Putamen (tissue), 1 donor: ENCODE measurements around the gene SPAG9.
"Not testable (repeated sequence)": the region's sequence is repeated elsewhere in the genome, so short reads cannot be mapped to it uniquely, and the experiment has no call there.

Experiments used
- DNase-seq: peaks from one replicate; pipeline ENCODE4 v3.0.0-alpha.2; 2016; ENCODE audit warnings: low spot score

SPAG9 gene

GRCh38 chr17:50953831-50954601 lies 166.7 kb downstream of the SPAG9 start:
- no peak for DNase-seq

DNA sequence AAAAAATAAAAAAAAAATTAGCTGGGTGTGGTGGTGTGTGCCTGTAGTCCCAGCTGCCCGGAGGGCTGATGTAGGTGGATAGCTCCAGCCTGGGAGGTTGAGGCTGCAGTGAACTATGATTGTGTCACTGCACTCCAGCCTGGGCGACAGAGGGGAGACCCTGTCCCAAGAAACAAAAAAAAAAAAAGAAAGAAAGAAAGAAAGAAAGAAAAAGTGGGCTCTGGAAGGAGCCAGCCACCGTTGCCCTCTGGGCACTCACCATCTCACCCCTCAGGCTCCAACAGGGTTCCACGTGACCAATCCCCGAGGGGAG lies 167.2 kb downstream of the SPAG9 start:
- DNase-seq: no peak

- no peak for DNase-seq
Observed at GRCh38 chr17:50952889-50953288, 167.8 kb downstream of the SPAG9 start.

GRCh38 chr17:50952013-50952412 lies 168.7 kb downstream of the SPAG9 start:
- no peak for DNase-seq

DNA sequence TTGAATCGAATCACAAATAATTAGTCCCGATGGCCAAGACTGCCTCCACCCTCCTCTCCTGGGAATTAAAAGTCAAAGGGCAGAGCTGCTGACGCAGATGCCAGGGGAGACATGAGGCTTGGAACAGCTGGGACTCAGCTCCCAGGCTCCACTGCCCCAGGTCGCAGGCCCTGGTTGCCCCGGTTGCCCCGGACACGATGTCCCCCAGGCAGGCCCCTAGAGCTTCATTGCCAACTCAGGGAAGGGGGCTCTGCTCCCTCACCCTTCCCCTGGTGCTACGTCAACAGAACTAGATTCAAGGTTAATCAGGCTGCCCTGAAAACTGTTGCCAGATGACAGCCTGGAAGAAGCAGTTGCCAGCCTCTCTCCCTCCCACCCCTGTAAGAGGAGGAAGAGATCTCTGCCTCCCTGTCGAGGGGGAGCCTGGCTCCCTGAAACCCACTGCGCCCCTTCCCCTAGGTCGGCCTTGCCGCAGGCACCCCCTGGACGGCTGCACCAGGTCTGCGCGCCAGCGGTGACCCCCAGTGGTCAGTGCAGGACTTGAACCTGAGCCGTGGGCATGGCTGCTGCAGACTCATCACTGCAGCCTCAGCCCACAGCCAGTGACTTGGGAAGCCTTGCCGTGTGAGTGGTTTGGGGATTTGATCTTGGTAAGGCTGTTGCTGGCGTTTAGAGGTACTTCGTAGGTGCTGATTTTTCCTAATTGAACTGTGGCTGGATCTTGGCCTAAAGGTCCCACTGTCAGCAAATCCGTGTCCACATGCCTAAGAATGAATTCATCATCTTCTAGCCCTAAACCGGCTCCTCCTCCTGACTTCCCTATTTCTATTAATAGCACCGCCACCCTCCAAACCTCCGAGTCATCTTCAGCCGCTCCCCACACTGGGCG lies 170.4 kb downstream of the SPAG9 start:
- DNase-seq: peak; percentile 79

- no peak for DNase-seq
Observed at GRCh38 chr17:50949128-50949988, 171.3 kb downstream of the SPAG9 start.

DNA sequence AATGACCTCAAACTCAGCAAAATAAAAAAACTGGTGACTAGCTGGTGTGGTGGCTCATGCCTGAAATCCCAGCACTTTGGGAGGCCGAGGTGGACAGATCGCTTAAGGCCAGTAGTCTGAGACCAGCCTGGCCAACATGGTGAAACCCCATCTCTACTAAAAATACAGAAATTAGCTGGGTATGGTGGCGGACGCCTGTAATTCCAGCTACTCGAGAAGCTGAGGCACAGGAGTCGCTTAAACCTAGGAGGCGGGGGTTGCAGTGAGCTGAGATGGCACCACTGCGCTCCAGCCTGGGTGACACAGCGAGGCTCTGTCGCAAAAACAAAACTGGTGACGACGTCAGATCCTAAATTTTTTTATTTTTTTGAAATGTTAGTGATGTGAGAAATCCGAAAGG lies 172.0 kb downstream of the SPAG9 start:
- no peak for DNase-seq

GRCh38 chr17:50947782-50948543 lies 172.7 kb downstream of the SPAG9 start:
- DNase-seq: no peak

- no peak for DNase-seq
Observed at GRCh38 chr17:50946891-50947781, 173.5 kb downstream of the SPAG9 start.

- DNase-seq: no peak
Observed at GRCh38 chr17:50946223-50946890, 174.3 kb downstream of the SPAG9 start.

GRCh38 chr17:50945779-50946222 lies 174.9 kb downstream of the SPAG9 start:
- no peak for DNase-seq

GRCh38 chr17:50944902-50945720 lies 175.6 kb downstream of the SPAG9 start:
- DNase-seq: no peak

DNA sequence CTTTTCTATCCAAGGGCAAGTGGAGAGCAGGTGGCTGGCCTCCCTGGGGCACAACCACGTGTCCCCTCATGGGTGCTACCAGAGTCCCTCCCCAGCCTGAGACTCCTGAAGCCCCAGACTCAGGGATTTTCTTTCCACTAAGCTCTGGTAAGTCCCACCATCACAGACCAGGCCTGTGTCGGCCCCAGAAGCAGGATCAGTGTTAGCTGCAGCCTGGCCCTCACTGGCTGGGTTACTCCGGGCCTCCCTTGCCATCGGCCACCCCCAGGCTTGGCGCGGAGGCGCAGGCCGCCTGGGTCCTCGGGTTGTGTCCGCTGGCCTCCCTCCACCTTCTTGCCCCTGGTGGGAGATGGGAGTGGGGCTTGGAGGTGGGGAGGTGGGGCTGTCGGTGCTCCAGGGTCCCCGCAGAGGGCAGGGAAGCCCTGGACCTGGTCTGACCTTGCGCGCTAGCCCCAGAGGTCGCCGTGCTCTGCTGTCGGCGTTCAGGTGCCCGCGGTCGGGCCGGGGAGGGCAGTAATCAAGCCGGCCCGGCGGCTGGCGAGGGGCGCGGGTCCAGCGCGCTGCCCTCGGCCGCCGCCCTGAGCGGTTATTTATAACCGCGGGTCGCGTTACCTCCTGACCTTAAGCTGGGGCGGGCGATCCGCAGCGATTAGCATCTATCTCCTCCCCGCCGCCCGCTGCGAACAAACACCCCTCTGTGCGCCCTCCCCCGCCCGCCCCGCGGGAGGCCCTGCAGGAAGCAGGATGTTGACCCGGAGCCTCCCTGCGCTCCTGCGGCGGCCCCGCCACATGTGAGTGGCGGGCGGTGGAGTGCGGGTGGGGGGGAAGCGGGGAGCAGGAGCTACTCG lies 176.4 kb downstream of the SPAG9 start:
- peak; percentile 85 for DNase-seq

GRCh38 chr17:50943575-50943933 lies 177.1 kb downstream of the SPAG9 start:
- no peak for DNase-seq

DNA sequence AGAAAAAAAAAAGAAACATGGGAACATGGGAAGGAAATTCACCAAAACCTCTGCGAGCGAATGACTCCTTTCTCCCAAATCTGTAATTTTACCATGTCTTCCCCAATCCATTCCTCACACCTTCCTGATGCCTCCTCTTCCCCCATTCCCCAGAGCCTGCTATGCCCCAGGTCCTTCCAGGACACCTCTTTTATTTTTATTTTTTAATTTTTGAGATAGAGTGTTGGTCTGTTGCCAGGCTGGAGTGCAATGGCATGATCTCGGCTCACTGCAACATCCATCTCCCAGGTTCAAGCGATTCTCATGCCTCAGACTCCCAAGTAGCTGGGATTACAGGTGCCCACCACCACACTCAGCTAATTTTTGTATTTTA lies 179.0 kb downstream of the SPAG9 start:
- not testable (repeated sequence) for DNase-seq

DNA sequence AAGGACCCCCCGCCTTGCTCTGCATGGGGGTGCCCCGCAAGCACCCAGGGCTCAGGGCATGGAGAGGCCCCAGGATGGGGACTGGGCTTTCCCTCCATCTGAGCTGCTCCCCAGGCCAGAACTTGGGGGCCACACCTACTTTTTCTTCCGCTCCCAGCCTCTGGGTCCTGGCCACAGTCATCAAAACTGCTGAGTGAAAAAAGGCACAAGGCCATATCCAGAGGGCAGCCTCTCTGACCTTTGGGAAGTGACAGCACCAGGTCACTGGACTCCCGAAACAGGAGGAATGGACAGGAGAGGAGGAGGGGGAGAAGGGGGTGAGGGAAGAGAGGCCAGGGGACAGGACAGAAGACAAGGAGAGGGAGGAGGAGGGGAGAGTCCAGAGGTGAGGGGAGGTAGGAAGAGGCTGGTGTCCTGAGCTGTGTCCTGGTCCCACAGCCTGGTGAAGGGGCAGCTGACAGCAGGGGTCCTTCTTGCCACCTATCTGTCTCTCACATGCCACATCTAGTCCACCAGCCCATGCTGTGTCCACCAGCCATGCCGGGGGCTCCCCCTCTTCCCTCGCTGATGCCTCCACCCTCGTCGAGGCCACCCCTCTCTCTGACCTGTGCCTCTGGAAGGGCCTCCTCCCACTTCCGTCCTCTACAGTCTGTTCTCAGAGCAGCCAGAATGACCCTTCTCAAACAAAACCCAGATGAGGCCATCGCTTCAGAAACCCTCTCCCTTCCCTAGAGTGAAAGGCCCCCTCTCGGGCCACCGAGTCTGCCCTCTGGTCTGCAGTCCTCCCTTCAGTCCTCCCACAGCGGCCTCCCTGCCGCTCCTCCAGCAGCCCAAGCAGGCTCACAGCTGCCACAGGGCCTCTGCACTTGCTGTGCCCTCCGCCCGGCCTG lies 180.6 kb downstream of the SPAG9 start:
- no peak for DNase-seq

DNA sequence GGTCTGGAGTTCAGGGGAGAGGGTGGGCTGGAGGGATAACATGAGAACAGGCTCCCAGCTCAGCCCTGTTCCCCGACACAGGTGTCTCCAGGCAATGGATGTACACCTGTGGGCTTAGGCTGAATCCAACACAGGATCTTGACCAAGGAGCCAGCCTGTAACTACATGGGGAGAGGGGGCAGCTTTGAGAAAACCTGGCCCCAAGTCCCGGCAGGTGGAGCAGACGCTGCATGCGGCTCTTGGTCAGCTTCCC lies 181.2 kb downstream of the SPAG9 start:
- DNase-seq: no peak
